ENCODE results near the gene INPP5A.
"Not testable (repeated sequence)": the region's sequence is repeated elsewhere in the genome, so short reads cannot be mapped to it uniquely, and the experiment has no call there.

The INPP5A gene

DNA sequence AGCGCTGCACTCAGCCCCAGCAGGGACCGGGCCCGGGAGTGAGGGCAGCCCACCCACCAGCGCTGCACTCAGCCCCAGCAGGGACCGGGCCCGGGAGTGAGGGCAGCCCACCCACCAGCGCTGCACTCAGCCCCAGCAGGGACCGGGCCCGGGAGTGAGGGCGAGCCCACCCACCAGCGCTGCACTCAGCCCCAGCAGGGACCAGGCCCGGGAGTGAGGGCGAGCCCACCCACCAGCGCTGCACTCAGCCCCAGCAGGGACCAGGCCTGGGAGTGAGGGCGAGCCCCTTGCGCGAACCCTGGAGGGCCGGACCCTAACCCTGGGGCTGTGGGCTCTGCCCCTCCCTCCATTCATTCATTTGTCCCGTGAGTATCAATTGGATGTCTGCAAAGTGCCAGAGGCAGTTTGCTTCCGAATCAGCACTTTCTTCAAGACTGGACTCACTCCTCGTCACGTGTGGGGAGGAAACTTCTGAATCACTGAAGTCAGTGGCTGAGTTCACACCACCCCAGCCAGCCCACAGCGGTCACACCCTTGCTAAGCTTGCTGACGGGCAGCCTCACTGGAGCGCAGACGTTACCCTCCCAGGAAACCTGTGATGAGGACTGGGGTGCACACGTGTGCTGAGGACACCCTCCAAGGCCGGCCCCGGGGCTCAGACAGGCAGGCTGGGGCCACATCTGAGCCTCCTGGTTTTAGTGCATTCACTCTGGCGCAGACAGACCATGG, 205.8 kb downstream of the INPP5A start:
- H2BK15ac ChIP-seq (replicated peaks; ENCODE audit: low read depth); H4K5ac ChIP-seq (ENCODE audit: low read length); H2AK5ac ChIP-seq (ENCODE audit: low read length); H3K79me1 ChIP-seq (ENCODE audit: low read length); H3K9ac ChIP-seq (ENCODE audit: low read length); H2BK120ac ChIP-seq (ENCODE audit: low read depth, low read length); H2BK5ac ChIP-seq (ENCODE audit: low read length); H3K79me2 ChIP-seq (ENCODE audit: control insufficient read depth, insufficient read depth, low read length); DNase-seq; H3K4me3 ChIP-seq (ENCODE audit: low read length); H3K4me2 ChIP-seq (ENCODE audit: low read length); H4K8ac ChIP-seq (ENCODE audit: low read depth, low read length); H3K4me1 ChIP-seq (ENCODE audit: control insufficient read depth, low read depth, low read length); H3K18ac ChIP-seq (ENCODE audit: low read length); H3K27me3 ChIP-seq (ENCODE audit: insufficient read depth, low read length, poor library complexity); H3K56ac ChIP-seq (ENCODE audit: low read length); H3K36me3 ChIP-seq (ENCODE audit: control insufficient read depth, insufficient read depth, low read length); H3K27ac ChIP-seq (ENCODE audit: low read depth, low read length); H3K23ac ChIP-seq (ENCODE audit: low read length); H3K4ac ChIP-seq (ENCODE audit: low read depth, low read length): not testable (repeated sequence)
- no CpG with 5 or more reads among the region's 30 CpGs for WGBS (ENCODE audit: extremely low coverage, insufficient coverage, low lambda C conversion rate)

DNA sequence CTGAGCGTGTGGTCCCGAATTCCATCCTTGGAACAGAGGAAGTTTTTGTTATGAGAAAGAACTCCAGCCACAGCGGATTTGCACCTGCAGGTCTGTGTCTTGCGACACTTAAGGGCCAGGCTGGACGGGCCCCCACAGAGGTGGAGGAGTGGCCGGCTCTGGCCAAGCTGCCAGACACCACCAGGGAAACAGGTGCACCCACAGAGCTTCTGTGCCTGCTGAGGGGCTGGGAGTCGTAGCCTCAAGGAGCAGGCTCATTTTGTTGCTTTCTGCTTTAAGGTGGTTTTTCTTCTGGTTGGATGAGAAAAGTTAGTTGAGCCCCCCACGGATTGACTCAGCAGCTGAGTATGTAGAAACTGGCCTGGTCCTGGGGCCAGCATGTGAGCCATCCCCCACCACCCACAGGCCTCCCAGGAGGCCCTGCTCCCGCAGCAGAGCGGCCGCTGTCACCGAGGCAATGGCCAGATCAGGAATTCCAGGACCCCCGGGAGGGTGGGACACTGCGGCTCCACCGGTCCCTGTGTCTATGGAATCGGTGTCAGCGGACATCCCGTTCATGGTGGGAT, 206.4 kb downstream of the INPP5A start:
- no peak overlapping the region for H3K4me3 ChIP-seq (ENCODE audit: low read length)
- H3K9ac ChIP-seq (ENCODE audit: low read length), result no peak overlapping the region
- H4K5ac ChIP-seq (ENCODE audit: low read length), result no peak overlapping the region
- H3K4me1 ChIP-seq (ENCODE audit: control insufficient read depth, low read depth, low read length), result no peaks in the 10 kb centered on the region
- H3K27me3 ChIP-seq (ENCODE audit: insufficient read depth, low read length, poor library complexity), result no peaks in the 10 kb centered on the region
- H2AK5ac ChIP-seq (ENCODE audit: low read length), result no peak overlapping the region
- H3K36me3 ChIP-seq (ENCODE audit: control insufficient read depth, insufficient read depth, low read length), result no peaks in the 10 kb centered on the region
- H3K79me1 ChIP-seq (ENCODE audit: low read length), result no peaks in the 10 kb centered on the region
- WGBS (ENCODE audit: extremely low coverage, insufficient coverage, low lambda C conversion rate), result no CpG with 5 or more reads among the region's 18 CpGs
- no peak overlapping the region for H2BK5ac ChIP-seq (ENCODE audit: low read length)
- no peak overlapping the region for H2BK120ac ChIP-seq (ENCODE audit: low read depth, low read length)
- H3K79me2 ChIP-seq (ENCODE audit: control insufficient read depth, insufficient read depth, low read length), result no peaks in the 10 kb centered on the region
- H3K18ac ChIP-seq (ENCODE audit: low read length), result no peak overlapping the region
- H3K4ac ChIP-seq (ENCODE audit: low read depth, low read length), result no peak overlapping the region
- DNase-seq, result no peak
- no peak overlapping the region for H3K4me2 ChIP-seq (ENCODE audit: low read length)
- no peak overlapping the region for H3K23ac ChIP-seq (ENCODE audit: low read length)
- no peak overlapping the region for H3K27ac ChIP-seq (ENCODE audit: low read depth, low read length)
- no peak overlapping the region for H2BK15ac ChIP-seq (replicated peaks; ENCODE audit: low read depth)
- no peak overlapping the region for H4K8ac ChIP-seq (ENCODE audit: low read depth, low read length)
- no peak overlapping the region for H3K56ac ChIP-seq (ENCODE audit: low read length)

DNA sequence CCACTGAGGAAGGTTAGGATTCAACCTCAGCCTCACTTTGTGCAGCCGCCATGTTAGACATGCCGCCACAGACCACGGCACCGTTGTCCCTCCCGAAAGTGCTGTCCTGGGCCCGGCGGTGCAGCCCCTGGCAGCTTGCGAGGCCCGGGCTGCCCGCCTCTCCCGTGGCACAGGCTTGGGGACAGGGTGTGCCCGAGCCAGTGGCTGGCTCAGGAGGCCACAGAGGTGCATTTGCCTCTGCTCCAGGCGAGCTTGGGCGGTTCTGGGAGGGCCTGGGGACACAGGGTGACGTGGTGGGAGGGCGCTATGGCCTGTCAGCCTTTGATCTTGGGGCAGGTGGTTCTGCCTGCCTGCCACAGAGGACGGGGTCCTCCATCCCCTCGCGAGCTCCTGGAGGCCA, 207.3 kb downstream of the INPP5A start:
- Histone ChIP-seq H2BK15ac (replicated peaks; ENCODE audit: low read depth) (no peak overlapping the region), H3K23ac (ENCODE audit: low read length) (no peak overlapping the region), H3K56ac (ENCODE audit: low read length) (no peak overlapping the region), H3K9ac (ENCODE audit: low read length) (no peak overlapping the region), H4K5ac (ENCODE audit: low read length) (no peak overlapping the region), H3K36me3 (ENCODE audit: control insufficient read depth, insufficient read depth, low read length) (no peaks in the 10 kb centered on the region), H3K4me1 (ENCODE audit: control insufficient read depth, low read depth, low read length) (no peaks in the 10 kb centered on the region), H4K8ac (ENCODE audit: low read depth, low read length) (no peak overlapping the region), H3K27me3 (ENCODE audit: insufficient read depth, low read length, poor library complexity) (no peaks in the 10 kb centered on the region), H2BK5ac (ENCODE audit: low read length) (no peak overlapping the region), H3K4ac (ENCODE audit: low read depth, low read length) (no peak overlapping the region), H2BK120ac (ENCODE audit: low read depth, low read length) (no peak overlapping the region), H2AK5ac (ENCODE audit: low read length) (no peak overlapping the region), H3K27ac (ENCODE audit: low read depth, low read length) (no peak overlapping the region), H3K18ac (ENCODE audit: low read length) (no peak overlapping the region), H3K79me1 (ENCODE audit: low read length) (no peaks in the 10 kb centered on the region), H3K4me3 (ENCODE audit: low read length) (no peak overlapping the region), H3K79me2 (ENCODE audit: control insufficient read depth, insufficient read depth, low read length) (no peaks in the 10 kb centered on the region), H3K4me2 (ENCODE audit: low read length) (no peak overlapping the region)
- no peak for DNase-seq
- no CpG with 5 or more reads among the region's 19 CpGs for WGBS (ENCODE audit: extremely low coverage, insufficient coverage, low lambda C conversion rate)

DNA sequence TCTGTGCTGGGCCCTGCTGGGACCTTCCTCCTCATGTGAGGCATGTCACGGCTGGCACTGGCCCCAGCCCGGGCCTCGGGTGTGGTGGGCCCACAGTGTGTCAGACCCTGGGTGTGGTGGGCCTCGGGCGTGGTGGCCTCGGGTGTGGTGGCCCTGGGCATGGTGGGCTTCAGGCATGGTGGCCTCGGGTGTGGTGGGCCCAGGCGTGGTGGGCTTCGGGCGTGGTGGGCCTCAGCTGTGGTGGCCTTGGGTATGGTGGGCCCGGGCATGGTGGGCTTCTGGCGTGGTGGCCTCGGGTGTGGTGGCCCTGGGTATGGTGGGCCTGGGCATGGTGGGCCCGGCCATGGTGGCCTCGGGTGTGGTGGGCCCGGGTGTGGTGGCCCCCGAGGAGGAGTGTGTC, 207.9 kb downstream of the INPP5A start:
- WGBS (ENCODE audit: extremely low coverage, insufficient coverage, low lambda C conversion rate), result no CpG with 5 or more reads among the region's 17 CpGs
- Histone ChIP-seq H3K4me2 (ENCODE audit: low read length) (no peak overlapping the region), H3K4me3 (ENCODE audit: low read length) (no peak overlapping the region), H3K4ac (ENCODE audit: low read depth, low read length) (no peak overlapping the region), H4K8ac (ENCODE audit: low read depth, low read length) (no peak overlapping the region), H3K4me1 (ENCODE audit: control insufficient read depth, low read depth, low read length) (no peaks in the 10 kb centered on the region), H3K79me1 (ENCODE audit: low read length) (no peaks in the 10 kb centered on the region), H3K23ac (ENCODE audit: low read length) (no peak overlapping the region), H3K79me2 (ENCODE audit: control insufficient read depth, insufficient read depth, low read length) (no peaks in the 10 kb centered on the region), H2AK5ac (ENCODE audit: low read length) (no peak overlapping the region), H4K5ac (ENCODE audit: low read length) (no peak overlapping the region), H2BK15ac (replicated peaks; ENCODE audit: low read depth) (no peak overlapping the region), H3K9ac (ENCODE audit: low read length) (no peak overlapping the region), H2BK5ac (ENCODE audit: low read length) (no peak overlapping the region), H3K27me3 (ENCODE audit: insufficient read depth, low read length, poor library complexity) (no peaks in the 10 kb centered on the region), H3K18ac (ENCODE audit: low read length) (no peak overlapping the region), H3K27ac (ENCODE audit: low read depth, low read length) (no peak overlapping the region), H3K56ac (ENCODE audit: low read length) (no peak overlapping the region), H3K36me3 (ENCODE audit: control insufficient read depth, insufficient read depth, low read length) (no peaks in the 10 kb centered on the region), H2BK120ac (ENCODE audit: low read depth, low read length) (no peak overlapping the region)
- no peak for DNase-seq

DNA sequence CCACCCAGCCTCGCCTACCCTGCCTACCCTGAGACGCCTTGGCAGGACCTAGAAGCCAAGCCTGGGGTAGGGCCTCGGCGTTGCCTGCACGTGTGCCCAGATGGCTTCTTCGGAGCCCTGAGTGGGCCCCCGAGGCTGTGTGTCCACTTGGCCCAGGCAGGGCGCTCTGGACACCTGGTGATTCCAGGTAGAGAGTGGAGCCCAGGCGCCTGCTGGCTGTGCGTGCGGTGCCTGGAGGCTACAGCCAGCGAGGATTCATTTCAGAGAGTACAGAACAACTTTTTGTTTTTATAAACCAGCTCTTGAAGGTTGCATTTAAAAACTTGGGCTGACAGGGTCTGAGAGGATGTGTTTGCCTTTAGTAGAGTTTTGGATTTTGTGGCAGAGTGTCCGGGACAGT, 208.4 kb downstream of the INPP5A start:
- H3K23ac ChIP-seq (ENCODE audit: low read length), result no peak overlapping the region
- no peak overlapping the region for H2BK15ac ChIP-seq (replicated peaks; ENCODE audit: low read depth)
- no peak overlapping the region for H3K27ac ChIP-seq (ENCODE audit: low read depth, low read length)
- DNase-seq, result no peak
- no peak overlapping the region for H3K4me2 ChIP-seq (ENCODE audit: low read length)
- H2BK5ac ChIP-seq (ENCODE audit: low read length), result no peak overlapping the region
- H2AK5ac ChIP-seq (ENCODE audit: low read length), result no peak overlapping the region
- H3K9ac ChIP-seq (ENCODE audit: low read length), result no peak overlapping the region
- no peak overlapping the region for H2BK120ac ChIP-seq (ENCODE audit: low read depth, low read length)
- no peaks in the 10 kb centered on the region for H3K4me1 ChIP-seq (ENCODE audit: control insufficient read depth, low read depth, low read length)
- H3K56ac ChIP-seq (ENCODE audit: low read length), result no peak overlapping the region
- no peaks in the 10 kb centered on the region for H3K27me3 ChIP-seq (ENCODE audit: insufficient read depth, low read length, poor library complexity)
- H3K4ac ChIP-seq (ENCODE audit: low read depth, low read length), result no peak overlapping the region
- no peaks in the 10 kb centered on the region for H3K79me2 ChIP-seq (ENCODE audit: control insufficient read depth, insufficient read depth, low read length)
- H3K4me3 ChIP-seq (ENCODE audit: low read length), result no peak overlapping the region
- no peak overlapping the region for H4K8ac ChIP-seq (ENCODE audit: low read depth, low read length)
- H3K18ac ChIP-seq (ENCODE audit: low read length), result no peak overlapping the region
- H3K36me3 ChIP-seq (ENCODE audit: control insufficient read depth, insufficient read depth, low read length), result no peaks in the 10 kb centered on the region
- no peaks in the 10 kb centered on the region for H3K79me1 ChIP-seq (ENCODE audit: low read length)
- H4K5ac ChIP-seq (ENCODE audit: low read length), result no peak overlapping the region
- no CpG with 5 or more reads among the region's 13 CpGs for WGBS (ENCODE audit: extremely low coverage, insufficient coverage, low lambda C conversion rate)

DNA sequence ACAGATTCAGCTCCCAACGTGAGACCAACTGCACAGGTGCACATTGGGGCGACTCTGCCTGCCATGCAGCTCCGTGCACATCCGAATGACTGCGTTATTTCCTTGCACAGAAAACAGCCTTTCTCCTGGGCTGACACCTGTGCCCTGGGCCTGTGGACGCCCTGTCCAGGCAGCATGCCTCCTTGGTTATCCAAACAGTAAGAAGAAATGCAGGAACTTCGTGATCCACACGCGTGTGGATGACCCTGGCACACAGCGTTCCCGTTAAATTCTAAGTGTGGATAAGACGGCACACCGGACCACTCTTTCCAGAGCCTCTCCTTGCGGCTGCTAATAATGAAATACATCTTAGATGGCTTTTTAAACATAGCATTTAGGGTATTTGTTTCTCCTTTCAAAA, 208.8 kb downstream of the INPP5A start:
- no peaks in the 10 kb centered on the region for H3K36me3 ChIP-seq (ENCODE audit: control insufficient read depth, insufficient read depth, low read length)
- no peaks in the 10 kb centered on the region for H3K79me1 ChIP-seq (ENCODE audit: low read length)
- H3K9ac ChIP-seq (ENCODE audit: low read length), result no peak overlapping the region
- no CpG with 5 or more reads among the region's 14 CpGs for WGBS (ENCODE audit: extremely low coverage, insufficient coverage, low lambda C conversion rate)
- no peak overlapping the region for H4K5ac ChIP-seq (ENCODE audit: low read length)
- no peak overlapping the region for H2AK5ac ChIP-seq (ENCODE audit: low read length)
- no peaks in the 10 kb centered on the region for H3K27me3 ChIP-seq (ENCODE audit: insufficient read depth, low read length, poor library complexity)
- H2BK5ac ChIP-seq (ENCODE audit: low read length), result no peak overlapping the region
- H3K4me1 ChIP-seq (ENCODE audit: control insufficient read depth, low read depth, low read length), result no peaks in the 10 kb centered on the region
- no peaks in the 10 kb centered on the region for H3K79me2 ChIP-seq (ENCODE audit: control insufficient read depth, insufficient read depth, low read length)
- H3K4me3 ChIP-seq (ENCODE audit: low read length), result no peak overlapping the region
- no peak overlapping the region for H2BK15ac ChIP-seq (replicated peaks; ENCODE audit: low read depth)
- H3K4me2 ChIP-seq (ENCODE audit: low read length), result no peak overlapping the region
- no peak overlapping the region for H3K18ac ChIP-seq (ENCODE audit: low read length)
- H3K56ac ChIP-seq (ENCODE audit: low read length), result no peak overlapping the region
- H4K8ac ChIP-seq (ENCODE audit: low read depth, low read length), result no peak overlapping the region
- H2BK120ac ChIP-seq (ENCODE audit: low read depth, low read length), result no peak overlapping the region
- peak overlapping the region; percentile 66 for H3K23ac ChIP-seq (ENCODE audit: low read length)
- no peak overlapping the region for H3K4ac ChIP-seq (ENCODE audit: low read depth, low read length)
- DNase-seq, result no peak
- H3K27ac ChIP-seq (ENCODE audit: low read depth, low read length), result no peak overlapping the region

Data from mesendoderm (in vitro differentiated cells).